ENCODE measurements around the gene SPTBN1.

DNA sequence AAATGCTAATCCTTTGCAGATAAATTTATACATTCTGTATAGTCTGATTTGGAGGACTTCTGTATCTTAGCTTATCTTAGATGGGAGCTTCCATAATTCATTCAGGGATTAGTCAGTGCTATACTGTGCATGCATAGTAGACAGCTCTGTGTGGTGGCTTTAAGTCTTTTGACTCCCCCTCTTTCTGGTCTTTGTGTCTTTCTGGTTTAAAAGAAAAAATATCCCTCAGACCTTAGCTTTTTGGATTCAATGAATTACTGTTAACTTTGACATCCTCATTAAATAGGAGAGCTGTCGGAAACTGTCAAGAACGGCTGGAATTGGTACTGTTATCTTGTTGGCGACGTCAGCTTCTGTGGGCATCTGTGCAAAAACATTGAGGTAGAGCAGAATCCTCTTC lies 130.4 kb downstream of the SPTBN1 start:
- TF ChIP-seq EZH2 (IDR thresholded peaks at IDR 0.05; ENCODE audit: low read depth) = no peak
- TF ChIP-seq, protein P1, sequence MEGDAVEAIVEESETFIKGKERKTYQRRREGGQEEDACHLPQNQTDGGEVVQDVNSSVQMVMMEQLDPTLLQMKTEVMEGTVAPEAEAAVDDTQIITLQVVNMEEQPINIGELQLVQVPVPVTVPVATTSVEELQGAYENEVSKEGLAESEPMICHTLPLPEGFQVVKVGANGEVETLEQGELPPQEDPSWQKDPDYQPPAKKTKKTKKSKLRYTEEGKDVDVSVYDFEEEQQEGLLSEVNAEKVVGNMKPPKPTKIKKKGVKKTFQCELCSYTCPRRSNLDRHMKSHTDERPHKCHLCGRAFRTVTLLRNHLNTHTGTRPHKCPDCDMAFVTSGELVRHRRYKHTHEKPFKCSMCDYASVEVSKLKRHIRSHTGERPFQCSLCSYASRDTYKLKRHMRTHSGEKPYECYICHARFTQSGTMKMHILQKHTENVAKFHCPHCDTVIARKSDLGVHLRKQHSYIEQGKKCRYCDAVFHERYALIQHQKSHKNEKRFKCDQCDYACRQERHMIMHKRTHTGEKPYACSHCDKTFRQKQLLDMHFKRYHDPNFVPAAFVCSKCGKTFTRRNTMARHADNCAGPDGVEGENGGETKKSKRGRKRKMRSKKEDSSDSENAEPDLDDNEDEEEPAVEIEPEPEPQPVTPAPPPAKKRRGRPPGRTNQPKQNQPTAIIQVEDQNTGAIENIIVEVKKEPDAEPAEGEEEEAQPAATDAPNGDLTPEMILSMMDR (conservative IDR thresholded peaks at IDR 0.05) = no peak

Measured in PC-9 (cell line).